Tibial nerve (tissue), 4 donors: ENCODE measurements around the gene DEFB121.

Source experiments
- CTCF ChIP-seq, 5 experiments: fragments of 200-600 bp in 3 of 5; fragments of 450-650 bp in 2 of 5; sonication (generic) in 3 of 5; IDR thresholded peaks; one replicate each; pipeline ENCODE4 v1.5.1; 2016 to 2019; ENCODE audit warnings: antibody characterized with exemption in 5 of 5, mild to moderate bottlenecking in 3 of 5, moderate library complexity in 2 of 5
- EP300 ChIP-seq, 2 donors: sonication (generic); formaldehyde crosslinking; IDR thresholded peaks; one replicate each; pipeline ENCODE4 v1.6.1; 2017; ENCODE audit warnings: antibody characterized with exemption in 2 of 2, mild to moderate bottlenecking in 1 of 2

GRCh38 chr20:31415653-31416052 lies 9.6 kb upstream of the DEFB121 start:
- TF ChIP-seq CTCF (IDR thresholded peaks at IDR 0.05), result no peak
- TF ChIP-seq EP300 (IDR thresholded peaks at IDR 0.05), result no peak
